SJCRH30 (cell line): ENCODE data around the gene MRPL34. TPM values are rescaled to one million over a fixed set of nuclear protein-coding genes. Genes with fewer than 3 reads are reported as not detected.

Source experiments
- DNase-seq, 2 experiments: peaks; one replicate each; pipeline ENCODE4 v3.0.0-alpha.2; 2015 to 2020
- H3K27ac ChIP-seq: fragments of 250-450 bp; sonication (Bioruptor Pico); 2 replicates; pipeline ENCODE4 v1.5.1; 2020; ENCODE audit warnings: mild to moderate bottlenecking, moderate library complexity
- H3K27me3 ChIP-seq: fragments of 250-450 bp; sonication (Bioruptor Pico); 2 replicates; pipeline ENCODE4 v1.5.1; 2020; ENCODE audit warnings: mild to moderate bottlenecking, moderate library complexity
- H3K36me3 ChIP-seq: fragments of 250-450 bp; sonication (Bioruptor Pico); 2 replicates; pipeline ENCODE4 v1.5.1; 2020; ENCODE audit warnings: mild to moderate bottlenecking, moderate library complexity
- H3K4me1 ChIP-seq: fragments of 250-450 bp; sonication (Bioruptor Pico); 2 replicates; pipeline ENCODE4 v1.5.1; 2020; ENCODE audit warnings: mild to moderate bottlenecking, moderate library complexity
- H3K4me3 ChIP-seq: fragments of 250-450 bp; sonication (Bioruptor Pico); 2 replicates; pipeline ENCODE4 v1.5.1; 2020; ENCODE audit warnings: mild to moderate bottlenecking, moderate library complexity
- H3K9me3 ChIP-seq: fragments of 250-450 bp; sonication (Bioruptor Pico); replicated peaks from 2 replicates; pipeline ENCODE4 v1.5.1; 2020; ENCODE audit warnings: mild to moderate bottlenecking, moderate library complexity
- total RNA-seq: library from RNA; depleted of rRNA; stranded (reverse); fragments of >200 nt; shearing (Covaris generic); gene quantifications from 2 replicates; pipeline ENCODE4 v1.2.3, GENCODE V29; 2014

Gene MRPL34
- total RNA-seq, 1 experiment from 2014 or later: 68.5 TPM

DNA sequence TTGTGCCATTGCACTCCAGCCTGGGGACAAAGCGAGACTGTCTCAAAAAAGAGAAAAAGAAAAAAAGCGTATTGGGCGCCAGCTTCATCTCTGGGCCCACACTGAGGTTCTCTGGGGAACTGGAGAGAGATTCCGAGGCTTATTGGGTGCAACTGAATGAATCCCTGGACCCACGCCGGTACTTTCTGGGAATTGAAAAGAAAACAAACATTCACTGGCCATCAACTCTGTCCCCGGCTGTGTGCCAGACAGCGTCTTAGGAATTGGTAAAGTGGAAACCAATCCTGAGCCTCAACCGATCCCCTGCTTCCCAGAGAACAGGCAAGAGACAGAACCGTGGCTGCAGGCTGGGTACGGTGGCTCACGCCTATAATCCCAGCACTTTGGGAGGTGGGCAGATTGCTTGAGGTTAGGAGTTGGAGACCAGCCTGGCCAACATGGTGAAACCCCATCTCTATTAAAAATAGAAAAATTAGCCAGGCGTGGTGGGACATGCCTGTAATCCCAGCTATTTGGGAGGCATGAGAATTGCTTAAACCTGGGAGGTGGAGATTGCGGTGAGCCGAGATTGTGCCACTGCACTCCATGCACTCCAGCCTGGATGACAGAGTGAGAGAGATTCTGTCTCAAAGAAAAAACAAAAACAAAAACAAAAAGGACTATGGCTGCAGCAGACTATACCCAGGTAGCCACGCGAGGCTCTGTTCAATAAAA, 20.4 kb downstream of the MRPL34 start:
- no peak overlapping the region for H3K4me3 ChIP-seq
- DNase-seq: no peak
- H3K9me3 ChIP-seq: no peaks in the 10 kb centered on the region
- no peak overlapping the region for H3K27ac ChIP-seq
- H3K4me1 ChIP-seq: peaks cover 10% of the 10 kb centered on the region
- no peaks in the 10 kb centered on the region for H3K27me3 ChIP-seq
- H3K36me3 ChIP-seq: peaks cover 4% of the 10 kb centered on the region; the same call in 1 of the 2 replicates

- Histone ChIP-seq H3K36me3 (no peaks in the 10 kb centered on the region), H3K27me3 (no peaks in the 10 kb centered on the region), H3K4me1 (peaks cover 5% of the 10 kb centered on the region), H3K27ac (no peak overlapping the region), H3K9me3 (no peaks in the 10 kb centered on the region), H3K4me3 (no peak overlapping the region)
- no peak for DNase-seq
Measured at GRCh38 chr19:17326595-17326966, 20.9 kb downstream of the MRPL34 start.

GRCh38 chr19:17327068-17327653, 21.5 kb downstream of the MRPL34 start:
- Histone ChIP-seq H3K27me3 (no peaks in the 10 kb centered on the region), H3K36me3 (no peaks in the 10 kb centered on the region), H3K4me1 (no peaks in the 10 kb centered on the region; the same call in 1 of the 2 replicates), H3K4me3 (no peak overlapping the region), H3K9me3 (no peaks in the 10 kb centered on the region), H3K27ac (no peak overlapping the region)
- no peak for DNase-seq

- no peaks in the 10 kb centered on the region for H3K27me3 ChIP-seq
- no peaks in the 10 kb centered on the region for H3K9me3 ChIP-seq
- no peaks in the 10 kb centered on the region for H3K36me3 ChIP-seq
- no peak for DNase-seq
- no peak overlapping the region for H3K4me3 ChIP-seq
- no peak overlapping the region for H3K27ac ChIP-seq
- no peaks in the 10 kb centered on the region; the same call in 1 of the 2 replicates for H3K4me1 ChIP-seq
Measured at GRCh38 chr19:17327654-17328516, 22.2 kb downstream of the MRPL34 start.

GRCh38 chr19:17328517-17329365, 23.1 kb downstream of the MRPL34 start:
- H3K4me3 ChIP-seq: no peak overlapping the region
- no peak overlapping the region for H3K27ac ChIP-seq
- no peaks in the 10 kb centered on the region for H3K27me3 ChIP-seq

DNA sequence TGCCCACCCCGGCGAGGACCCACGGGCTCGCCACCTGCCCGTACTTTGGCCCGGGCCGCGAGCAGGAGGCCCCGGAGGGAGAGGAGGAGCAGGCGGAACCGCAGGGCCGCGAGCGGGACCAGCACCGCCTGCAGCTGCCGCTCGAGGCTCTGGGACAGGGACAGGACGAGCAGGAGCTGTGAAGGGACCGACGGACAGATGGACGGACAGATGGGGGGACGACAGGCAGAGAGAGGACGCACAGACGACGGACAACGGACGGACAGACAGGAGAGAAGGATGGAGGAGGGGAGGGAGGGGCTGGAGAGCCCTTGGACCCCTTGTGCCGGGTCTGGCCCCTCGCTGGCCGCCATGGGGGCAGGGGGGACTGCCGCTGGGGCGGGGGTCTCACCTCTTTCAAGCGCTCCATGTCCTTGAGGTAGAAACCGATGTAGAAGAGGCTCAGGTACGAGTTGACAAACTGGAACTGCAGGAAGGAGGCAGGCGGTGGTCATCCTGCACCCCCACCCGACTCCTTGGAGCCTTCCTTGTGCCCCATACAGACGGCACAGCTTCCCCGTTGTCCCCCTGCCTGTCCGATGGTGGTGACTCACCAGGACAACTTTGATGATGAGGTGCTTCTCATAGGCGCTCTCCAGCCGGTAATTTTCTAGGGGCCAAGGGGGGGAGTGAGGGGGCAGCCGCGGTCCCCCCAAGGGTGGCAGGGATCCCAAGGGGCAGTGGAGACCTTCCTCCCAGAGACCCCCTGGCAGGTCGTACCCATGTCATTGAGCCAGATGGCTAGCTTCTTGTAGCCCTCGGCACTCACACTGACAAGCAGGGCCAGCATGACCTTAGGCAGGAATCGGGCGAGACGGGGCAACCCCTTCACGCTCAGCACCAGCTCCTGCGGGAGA, 23.9 kb downstream of the MRPL34 start:
- no peak for DNase-seq
- H3K9me3 ChIP-seq: no peaks in the 10 kb centered on the region
- H3K4me3 ChIP-seq: no peak overlapping the region
- H3K27me3 ChIP-seq: no peaks in the 10 kb centered on the region
- no peaks in the 10 kb centered on the region for H3K36me3 ChIP-seq
- peaks cover 2% of the 10 kb centered on the region; the same call in 1 of the 2 replicates for H3K4me1 ChIP-seq
- no peak overlapping the region for H3K27ac ChIP-seq

More at GRCh38 chr19:17328517-17329365, 23.1 kb downstream of the MRPL34 start:
- no peaks in the 10 kb centered on the region for H3K36me3 ChIP-seq
- no peaks in the 10 kb centered on the region for H3K9me3 ChIP-seq
- no peak for DNase-seq
- H3K4me1 ChIP-seq: no peaks in the 10 kb centered on the region; the same call in 1 of the 2 replicates

- Histone ChIP-seq H3K36me3 (no peaks in the 10 kb centered on the region), H3K4me1 (peaks cover 2% of the 10 kb centered on the region; the same call in 1 of the 2 replicates), H3K27ac (no peak overlapping the region), H3K4me3 (no peak overlapping the region), H3K9me3 (no peaks in the 10 kb centered on the region), H3K27me3 (no peaks in the 10 kb centered on the region)
- no peak for DNase-seq
Measured at GRCh38 chr19:17330262-17331044, 24.8 kb downstream of the MRPL34 start.

DNA sequence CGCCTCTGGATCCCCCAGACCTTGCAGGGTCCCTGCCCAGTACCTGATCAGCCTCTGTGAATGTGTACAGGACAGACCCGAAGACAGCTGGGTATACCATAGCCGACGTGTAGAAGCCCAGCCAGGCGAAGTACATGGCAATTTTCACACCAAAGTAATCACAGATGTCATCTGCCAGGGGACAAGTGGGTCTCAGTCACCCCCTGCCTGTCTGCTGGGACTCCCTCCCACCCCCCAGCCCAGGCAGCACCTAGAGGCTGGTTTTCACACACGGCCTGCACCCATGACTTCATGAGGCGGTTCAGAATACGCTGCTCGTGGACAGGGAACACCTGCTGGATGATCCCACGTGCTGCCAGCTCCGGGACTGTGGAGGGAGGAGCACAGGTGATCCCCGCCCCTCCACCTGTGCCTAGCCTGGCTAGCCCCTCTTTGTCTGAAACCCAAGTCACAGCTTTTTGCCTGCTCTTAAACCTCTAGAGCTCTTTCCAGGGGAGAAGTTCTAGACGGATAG, 25.4 kb downstream of the MRPL34 start:
- H3K4me3 ChIP-seq: no peak overlapping the region
- no peaks in the 10 kb centered on the region for H3K27me3 ChIP-seq
- H3K27ac ChIP-seq: no peak overlapping the region
- no peak for DNase-seq
- no peaks in the 10 kb centered on the region for H3K36me3 ChIP-seq
- H3K9me3 ChIP-seq: no peaks in the 10 kb centered on the region
- H3K4me1 ChIP-seq: peaks cover 2% of the 10 kb centered on the region; the same call in 1 of the 2 replicates

DNA sequence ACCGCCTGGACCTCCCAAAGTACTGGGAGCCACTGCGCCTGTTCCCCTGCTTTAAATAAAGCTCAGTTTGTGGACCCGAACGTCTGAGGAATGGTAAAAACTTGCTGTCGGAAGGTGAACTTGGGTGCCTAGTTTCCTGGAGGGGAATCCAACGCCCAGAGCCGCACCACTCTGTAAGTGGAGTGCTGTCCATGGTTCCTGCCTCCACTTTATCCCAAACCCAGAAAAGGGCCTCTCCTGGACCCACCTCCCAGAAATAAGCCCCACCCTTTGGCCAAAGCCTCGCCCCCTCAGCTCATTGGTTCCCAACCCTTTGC, 26.6 kb downstream of the MRPL34 start:
- H3K27me3 ChIP-seq: no peaks in the 10 kb centered on the region
- DNase-seq: no peak
- H3K36me3 ChIP-seq: no peaks in the 10 kb centered on the region
- no peak overlapping the region for H3K27ac ChIP-seq
- H3K9me3 ChIP-seq: no peaks in the 10 kb centered on the region
- peaks cover 2% of the 10 kb centered on the region; the same call in 1 of the 2 replicates for H3K4me1 ChIP-seq
- no peak overlapping the region for H3K4me3 ChIP-seq

- peaks cover 2% of the 10 kb centered on the region; the same call in 1 of the 2 replicates for H3K4me1 ChIP-seq
- peak; percentile 75 to 83 for DNase-seq
Measured at GRCh38 chr19:17332677-17333581, 27.3 kb downstream of the MRPL34 start.

GRCh38 chr19:17333611-17334413, 28.1 kb downstream of the MRPL34 start:
- Histone ChIP-seq H3K36me3 (no peaks in the 10 kb centered on the region), H3K4me3 (peak overlapping the region; percentile 70), H3K4me1 (peaks cover 4% of the 10 kb centered on the region; the same call in 1 of the 2 replicates), H3K9me3 (no peaks in the 10 kb centered on the region), H3K27ac (no peak overlapping the region), H3K27me3 (no peaks in the 10 kb centered on the region)
- DNase-seq: no peak

More at GRCh38 chr19:17332677-17333581, 27.3 kb downstream of the MRPL34 start:
- Histone ChIP-seq H3K9me3 (no peaks in the 10 kb centered on the region), H3K4me3 (no peak overlapping the region), H3K27ac (no peak overlapping the region), H3K27me3 (no peaks in the 10 kb centered on the region), H3K36me3 (no peaks in the 10 kb centered on the region)
